Measurements from ENCODE around the gene ERCC2. TPM values are rescaled to one million over a fixed set of nuclear protein-coding genes. Genes with fewer than 3 reads are reported as not detected.

The ERCC2 gene
- total and polyA plus RNA-seq, 2 of the 8 experiments (the other 6 are each of a cell fraction or from before 2014, with no cell fraction given): 107 to 117 TPM

DNA sequence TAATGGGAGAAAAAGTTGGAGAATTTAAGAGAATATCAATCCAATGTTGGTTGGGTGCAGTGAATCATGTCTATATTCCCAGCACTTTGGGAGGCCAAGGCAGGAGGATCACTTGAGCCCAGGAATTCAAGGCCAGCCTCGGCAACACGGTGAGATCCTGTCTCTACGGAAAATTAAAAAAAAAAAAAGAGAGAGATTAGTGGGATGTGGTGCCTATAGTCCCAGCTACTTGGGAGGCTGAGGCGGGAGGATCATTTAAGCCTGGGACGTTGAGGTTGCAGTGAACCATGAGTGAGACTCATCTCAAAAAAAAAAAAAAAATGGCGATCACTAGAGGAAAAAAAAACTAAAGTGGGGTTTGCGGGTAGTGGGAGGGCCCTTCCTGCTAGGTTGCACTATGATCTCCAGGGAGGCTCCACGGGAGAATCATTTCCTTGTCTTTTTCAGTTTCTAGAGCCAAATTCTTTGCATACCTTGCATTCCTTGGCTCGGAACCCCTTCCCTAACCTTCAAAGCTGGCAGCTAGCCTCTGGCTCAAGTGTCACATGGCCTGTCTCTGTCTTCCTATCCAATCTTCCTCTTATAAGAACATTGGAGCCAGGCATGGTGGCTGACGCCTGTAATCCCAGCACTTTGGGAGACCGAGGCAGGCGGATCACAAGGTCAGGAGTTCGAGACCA lies 5.8 kb upstream of the ERCC2 start (continued):
- TF ChIP-seq RAD21 (IDR thresholded peaks at IDR 0.05 in 1 of 2, conservative IDR thresholded peaks at IDR 0.05 in 1 of 2; ENCODE audit: low read depth in 2 of 2, low read length in 2 of 2): no peak
- TF ChIP-seq NRF1 (IDR thresholded peaks at IDR 0.05; ENCODE audit: low read depth, low read length): no peak
- TF ChIP-seq NANOG (IDR thresholded peaks at IDR 0.05; ENCODE audit: insufficient read depth, low read depth, low read length, poor library complexity, severe bottlenecking): no peak
- TF ChIP-seq POLR2AphosphoS5 (IDR thresholded peaks at IDR 0.05; ENCODE audit: low read depth, low read length): no peak
- TF ChIP-seq TBP (IDR thresholded peaks at IDR 0.05; ENCODE audit: low read depth, low read length): no peak
